SK-N-SH treated with all-trans-retinoic acid at 6 μM for 48 hours (cell line): ENCODE results near the gene SF3B5.

Experiments used
- BACH2 ChIP-seq: fragments of 250-450 bp; sonication (Bioruptor Pico); IDR thresholded peaks from 2 replicates; pipeline ENCODE4 v1.9.0; 2021; ENCODE audit warnings: mild to moderate bottlenecking, borderline replicate concordance
- CSRNP3 ChIP-seq: fragments of 250-450 bp; sonication (Bioruptor Pico); IDR thresholded peaks from 2 replicates; pipeline ENCODE4 v1.5.1; 2021; ENCODE audit warnings: mild to moderate bottlenecking, moderate library complexity
- ISL1 ChIP-seq: fragments of 250-450 bp; sonication (Bioruptor Pico); IDR thresholded peaks from 2 replicates; pipeline ENCODE4 v2.1.2; 2022; ENCODE audit warnings: mild to moderate bottlenecking, moderate library complexity
- PATZ1 ChIP-seq: fragments of 250-450 bp; sonication (Bioruptor Pico); IDR thresholded peaks from 2 replicates; pipeline ENCODE4 v1.8.0; 2020; ENCODE audit warnings: mild to moderate bottlenecking, moderate library complexity, borderline replicate concordance
- POU6F1 ChIP-seq: fragments of 250-450 bp; sonication (Bioruptor Pico); IDR thresholded peaks from 2 replicates; pipeline ENCODE4 v1.8.0; 2021; ENCODE audit warnings: low read depth, mild to moderate bottlenecking, moderate library complexity, borderline replicate concordance
- PPARA ChIP-seq: fragments of 250-450 bp; sonication (Bioruptor Pico); IDR thresholded peaks from 2 replicates; pipeline ENCODE4 v1.5.0; 2020; ENCODE audit warnings: mild to moderate bottlenecking, borderline replicate concordance
- RARB ChIP-seq: fragments of 250-450 bp; sonication (Bioruptor Pico); IDR thresholded peaks from 2 replicates; pipeline ENCODE4 v1.8.0; 2021; ENCODE audit warnings: mild to moderate bottlenecking, moderate library complexity
- SNAI2 ChIP-seq: fragments of 250-450 bp; sonication (Bioruptor Pico); IDR thresholded peaks from 2 replicates; pipeline ENCODE4 v1.5.0; 2020; ENCODE audit warnings: mild to moderate bottlenecking, moderate library complexity
- TSHZ2 ChIP-seq: fragments of 250-450 bp; sonication (Bioruptor Pico); IDR thresholded peaks from 2 replicates; pipeline ENCODE4 v1.5.0; 2020; ENCODE audit warnings: mild to moderate bottlenecking, moderate library complexity
- ZC3H10 ChIP-seq: fragments of 250-450 bp; sonication (Bioruptor Pico); IDR thresholded peaks from 2 replicates; pipeline ENCODE4 v1.5.1; 2021; ENCODE audit warnings: mild to moderate bottlenecking, moderate library complexity
- ZFP3 ChIP-seq: fragments of 250-450 bp; sonication (Bioruptor Pico); IDR thresholded peaks from 2 replicates; pipeline ENCODE4 v1.5.0; 2020; ENCODE audit warnings: mild to moderate bottlenecking, moderate library complexity
- ZFP30 ChIP-seq: fragments of 450-650 bp; formaldehyde crosslinking; IDR thresholded peaks from 2 replicates; pipeline ENCODE4 v1.5.0; 2022; ENCODE audit warnings: mild to moderate bottlenecking, moderate library complexity
- ZNF565 ChIP-seq: fragments of 450-650 bp; formaldehyde crosslinking; conservative IDR thresholded peaks from 2 replicates; pipeline ENCODE4 v1.5.0; 2020; ENCODE audit warnings: low read depth, mild to moderate bottlenecking, moderate library complexity
- ZNF70 ChIP-seq: fragments of 450-650 bp; formaldehyde crosslinking; IDR thresholded peaks from 2 replicates; pipeline ENCODE4 v1.5.0; 2020; ENCODE audit warnings: mild to moderate bottlenecking, moderate library complexity

- TF ChIP-seq PATZ1 (CRISPR knock-in tag) = peak; percentile 83; the same call in 1 of the 2 replicates
- no peak for TF ChIP-seq ZFP3
- TF ChIP-seq POU6F1 (CRISPR knock-in tag) = no peak
- TF ChIP-seq ZNF70 = no peak
- no peak for TF ChIP-seq RARB (CRISPR knock-in tag)
- no peak for TF ChIP-seq ISL1 (CRISPR knock-in tag)
- TF ChIP-seq BACH2 (CRISPR knock-in tag) = no peak
- TF ChIP-seq PPARA (CRISPR knock-in tag) = no peak
- TF ChIP-seq SNAI2 (CRISPR knock-in tag) = no peak
- no peak for TF ChIP-seq ZNF565 (CRISPR knock-in tag)
- no peak for TF ChIP-seq CSRNP3 (CRISPR knock-in tag)
- no peak for TF ChIP-seq ZC3H10 (CRISPR knock-in tag)
- no peak for TF ChIP-seq ZFP30 (CRISPR knock-in tag)
- TF ChIP-seq TSHZ2 = no peak
Observed at GRCh38 chr6:144095134-144096002, at the start of gene SF3B5.
